Skin of body (tissue), 2 donors: ENCODE data around the gene MEGF6. TPM values are rescaled to one million over a fixed set of nuclear protein-coding genes. Genes with fewer than 3 reads are reported as not detected.

Source experiments
- DNase-seq: peaks from one replicate; lab custom pipeline; 2025; lab: John Stamatoyannopoulos, UW
- total RNA-seq: library from RNA; depleted of rRNA; stranded (reverse); fragments of >200 nt; gene quantifications from one replicate; pipeline ENCODE4 v1.2.3, GENCODE V29; 2014

MEGF6 gene
- total RNA-seq, 1 donor from 2014 or later, result 62.5 TPM

DNA sequence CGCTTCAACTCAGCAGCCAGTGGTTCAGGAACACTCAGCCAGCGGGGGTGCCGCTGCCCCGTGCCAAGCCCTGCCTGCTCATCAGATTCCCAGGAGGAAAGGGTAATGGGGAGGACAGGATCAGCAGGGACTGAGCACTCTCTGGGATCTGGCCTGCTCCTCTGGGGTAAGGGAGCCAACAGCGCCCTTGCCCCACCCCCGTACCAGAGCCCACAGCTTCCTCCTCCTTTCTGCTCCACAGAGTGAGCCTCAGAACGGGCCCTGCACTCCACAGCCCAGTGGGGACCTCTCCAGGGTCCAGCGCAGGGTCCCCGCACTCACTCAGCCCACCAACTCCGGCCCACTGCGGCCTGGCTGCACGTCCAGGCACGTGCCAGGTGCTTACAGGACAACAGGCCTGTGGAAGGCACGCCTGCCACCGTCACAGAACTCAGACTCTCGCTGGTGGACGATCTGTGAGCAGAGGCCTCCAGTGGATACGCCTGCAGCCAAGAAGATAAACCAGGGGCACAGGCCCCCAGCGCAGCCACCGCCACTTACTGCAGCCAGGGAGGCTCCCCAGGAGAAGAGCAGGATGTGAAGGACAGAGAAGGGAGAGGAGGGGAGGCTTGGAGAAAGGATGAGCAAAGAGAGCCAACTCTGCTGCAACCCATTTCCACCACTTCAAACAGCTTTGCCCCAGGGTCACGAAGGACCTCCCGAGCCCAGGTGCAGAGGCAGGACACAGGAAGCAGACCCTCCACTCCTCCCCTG is 2.1 kb downstream of the MEGF6 start:
- no peak for DNase-seq

GRCh38 chr1:3608154-3608553 is 3.2 kb downstream of the MEGF6 start:
- DNase-seq, result no peak

DNA sequence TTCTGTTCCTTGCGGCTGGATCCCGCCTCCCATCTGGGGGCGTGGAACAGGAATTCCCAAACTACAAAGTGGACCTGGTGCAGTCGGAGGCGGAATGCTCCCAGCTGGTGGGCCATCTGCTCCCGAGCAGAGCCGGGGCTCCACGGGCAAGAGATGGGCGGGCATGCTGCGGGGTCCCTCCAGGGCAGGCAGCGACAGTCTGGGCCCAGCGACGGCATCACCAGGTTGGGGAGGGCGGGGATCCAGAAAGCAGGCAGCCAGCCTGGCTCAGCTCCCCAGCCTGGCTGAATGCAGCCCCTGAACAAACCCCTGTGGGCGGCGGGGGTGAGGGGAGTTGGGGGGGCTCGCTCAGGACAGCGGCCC is 3.6 kb downstream of the MEGF6 start:
- no peak for DNase-seq

- no peak for DNase-seq
Measured at GRCh38 chr1:3606779-3607702, 4.3 kb downstream of the MEGF6 start.

GRCh38 chr1:3604997-3605823 is 6.1 kb downstream of the MEGF6 start:
- no peak for DNase-seq

- no peak for DNase-seq
Measured at GRCh38 chr1:3604468-3604974, 6.8 kb downstream of the MEGF6 start.

- no peak for DNase-seq
Measured at GRCh38 chr1:3603571-3604467, 7.5 kb downstream of the MEGF6 start.

- no peak for DNase-seq
Measured at GRCh38 chr1:3603156-3603555, 8.2 kb downstream of the MEGF6 start.

GRCh38 chr1:3602375-3602774 is 8.9 kb downstream of the MEGF6 start:
- DNase-seq, result no peak

GRCh38 chr1:3601743-3602142 is 9.6 kb downstream of the MEGF6 start:
- no peak for DNase-seq

DNA sequence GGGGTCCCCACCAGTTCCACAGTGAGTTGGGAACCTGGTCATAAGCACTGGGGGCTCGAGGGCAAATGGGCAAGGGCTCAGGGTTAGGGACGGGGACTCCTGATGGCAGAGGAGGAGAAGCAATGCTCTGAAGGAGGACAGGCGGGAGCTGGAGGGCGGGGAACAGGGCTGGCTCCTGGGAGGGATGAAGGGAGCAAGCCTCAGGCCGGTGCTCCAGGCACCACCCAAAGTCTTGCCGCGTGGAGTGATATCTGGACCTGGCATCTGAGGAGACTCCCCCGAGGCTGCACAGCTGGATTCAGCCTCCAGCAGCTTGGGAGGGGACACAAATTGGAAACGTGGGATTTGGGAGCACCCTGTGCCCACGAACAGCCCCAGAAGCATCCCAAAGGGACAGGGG is 11.0 kb downstream of the MEGF6 start:
- DNase-seq, result no peak

DNA sequence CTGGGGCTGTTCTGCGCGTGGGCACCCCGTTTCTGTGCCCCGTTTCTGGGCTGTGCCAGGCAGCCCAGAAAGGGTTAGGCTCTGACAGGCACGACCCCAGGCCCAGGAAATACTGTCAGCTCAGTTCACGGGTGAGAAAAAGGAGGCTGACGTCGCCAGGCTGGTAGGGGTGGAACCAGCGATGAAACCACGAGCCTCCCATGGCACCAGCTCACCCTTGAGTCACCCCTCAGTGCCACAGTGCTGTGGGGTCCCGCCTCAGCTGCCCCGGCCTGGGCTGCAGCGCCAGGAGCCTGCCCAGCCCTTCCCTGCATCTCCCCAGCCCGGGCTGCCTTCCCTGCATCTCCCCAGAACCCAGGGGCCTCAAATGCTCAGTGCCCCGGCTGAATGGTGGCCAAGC is 11.5 kb downstream of the MEGF6 start:
- DNase-seq, result no peak

GRCh38 chr1:3599286-3599811 is 12.0 kb downstream of the MEGF6 start:
- no peak for DNase-seq

DNA sequence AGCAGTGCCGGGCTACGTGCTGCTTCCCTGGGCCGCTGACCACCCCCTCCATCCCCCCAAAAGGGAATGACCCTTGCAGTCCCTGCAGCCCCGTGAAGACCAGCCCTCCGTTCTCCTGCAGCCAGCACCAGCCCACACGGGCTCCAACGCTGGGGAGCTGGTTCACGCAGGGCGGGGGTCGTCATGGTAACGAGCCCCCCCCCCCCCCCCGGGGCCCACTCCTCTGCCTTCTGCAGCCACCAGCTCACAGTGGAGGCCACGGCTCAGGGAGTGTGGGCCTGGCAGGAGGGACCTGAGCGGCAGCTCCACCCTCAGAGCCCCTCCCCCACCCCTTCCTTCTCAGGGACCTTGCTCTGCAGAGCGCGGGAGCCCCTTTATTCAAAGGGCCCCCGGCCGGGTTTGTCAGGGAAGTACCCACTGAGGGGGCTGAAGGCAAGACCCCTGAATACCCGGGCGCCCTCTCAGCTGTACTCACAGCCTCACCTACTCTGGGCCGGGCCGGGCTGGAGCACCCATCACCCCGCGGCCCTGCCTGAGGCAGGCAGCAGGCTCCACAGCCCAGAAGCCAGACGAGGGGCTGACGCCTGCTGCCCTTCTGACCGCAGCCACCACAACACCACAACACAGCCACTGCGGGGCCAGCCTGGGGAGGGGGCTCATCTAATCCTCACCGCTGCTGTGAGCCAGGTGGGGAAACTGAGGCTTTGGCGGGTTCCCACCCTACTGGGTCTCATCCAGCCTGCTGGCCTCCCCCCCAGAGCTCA is 12.6 kb downstream of the MEGF6 start:
- DNase-seq, result no peak

DNA sequence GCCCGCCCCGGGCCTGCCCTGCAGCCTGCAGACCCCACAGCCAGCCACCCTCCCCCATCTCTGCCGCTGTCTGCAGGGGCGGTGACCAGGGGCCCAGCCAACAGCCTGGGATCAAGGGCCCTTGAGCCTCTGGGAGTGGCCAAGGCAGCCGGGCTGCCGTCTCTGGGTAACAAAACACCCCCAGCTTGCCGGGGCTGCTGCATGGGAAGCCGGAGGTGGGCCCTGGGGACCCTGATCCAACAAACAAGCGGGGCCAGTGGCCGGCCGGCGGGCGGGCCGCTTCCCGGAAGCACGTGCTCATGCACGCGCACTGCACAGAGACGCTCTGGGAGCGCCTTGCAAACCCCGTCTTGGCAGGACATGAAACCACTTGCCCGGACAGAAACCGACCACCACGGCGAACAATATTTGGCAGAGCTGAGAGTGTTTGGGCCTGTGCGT is 13.2 kb downstream of the MEGF6 start:
- DNase-seq, result peak; percentile 23

DNA sequence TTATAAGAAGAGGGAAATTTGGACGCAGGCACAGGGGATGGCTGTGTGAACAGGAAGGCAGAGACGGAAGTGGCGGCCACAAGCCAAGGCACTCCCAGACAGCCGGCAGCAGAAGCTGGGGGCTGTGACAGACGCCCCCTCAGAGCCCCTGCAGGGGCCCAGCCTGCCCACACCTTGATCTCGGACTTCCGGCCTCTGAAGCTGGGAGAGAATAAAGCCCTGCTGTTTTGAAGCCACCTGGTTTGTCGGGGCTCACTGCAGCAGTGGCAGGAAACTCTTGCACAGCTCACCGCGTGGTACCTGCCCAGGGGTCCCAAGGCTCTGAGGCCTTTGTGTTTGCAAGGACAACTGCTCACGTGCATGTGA is 13.7 kb downstream of the MEGF6 start:
- no peak for DNase-seq

DNA sequence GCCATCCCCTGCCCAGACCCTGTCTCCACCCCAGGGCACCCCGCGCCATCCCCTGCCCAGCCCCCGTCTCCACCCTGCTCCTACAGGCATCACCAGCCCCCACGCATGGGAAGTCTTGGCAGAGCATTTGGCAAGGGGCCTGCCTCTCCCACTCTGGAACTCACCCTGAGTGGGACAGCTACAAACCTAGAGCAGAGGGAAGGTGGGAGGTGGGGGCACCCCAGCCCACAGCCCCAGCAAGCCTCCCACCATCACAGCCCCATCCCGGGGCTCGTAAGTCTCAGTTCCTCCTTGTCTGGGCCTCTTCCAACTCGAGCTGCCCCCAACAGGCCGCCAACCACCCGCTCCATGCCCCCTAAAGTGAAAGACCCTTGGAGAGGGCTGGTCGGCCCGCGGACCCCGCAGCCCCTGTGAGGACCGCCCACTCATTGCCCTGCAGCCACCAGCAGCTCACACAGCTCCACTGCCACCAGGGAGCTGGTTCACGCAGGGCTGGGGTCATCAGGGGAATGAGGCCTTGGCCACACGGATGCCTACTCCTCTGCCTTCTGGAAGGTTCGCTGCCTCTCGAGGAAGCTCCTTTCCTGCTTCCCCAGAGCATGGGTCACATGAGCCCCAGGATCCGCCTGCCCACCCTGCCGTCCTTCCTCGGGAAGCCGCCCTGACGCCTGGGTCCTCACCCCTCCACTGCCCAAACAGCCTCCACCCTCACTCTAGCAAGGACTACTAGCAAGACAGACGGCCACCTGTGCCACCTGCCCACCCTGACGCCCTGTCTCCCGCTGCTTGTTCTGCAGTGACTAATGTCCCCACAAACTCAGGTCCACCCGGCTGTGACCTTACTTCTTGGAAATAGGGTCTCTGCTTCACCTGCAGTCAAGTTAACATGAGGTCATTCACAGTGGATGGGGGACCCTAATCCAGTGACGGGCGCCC is 14.4 kb downstream of the MEGF6 start:
- no peak for DNase-seq

GRCh38 chr1:3595949-3596348 is 15.4 kb downstream of the MEGF6 start:
- no peak for DNase-seq
